K562 (cell line): Measurements from ENCODE around the gene NXF3. TPM values are rescaled to one million over a fixed set of nuclear protein-coding genes. Genes with fewer than 3 reads are reported as not detected.

Source experiments
- ATAC-seq: fragments of 200-7000 bp; cut with Tn5 transposase; 3 replicates; pipeline ENCODE4 v1.9.1; 2020; ENCODE audit warnings: moderate library complexity
- BruUV-seq: library from RNA; stranded (reverse); fragments of 400-500 nt; replicated peaks from 2 replicates; lab custom pipeline; 2021; lab: Mats Ljungman, UMichigan
- CTCF ChIA-PET: fragments of 300-600 bp; formaldehyde crosslinking; extraction: SDS; loops from one replicate; lab custom pipeline; 2021; ENCODE audit warnings: low intra/inter-chr PET ratio; lab: Yijun Ruan, JAX
- POLR2A ChIA-PET: fragments of 300-600, 350-650 bp; sonication (Branson Sonifier 250); formaldehyde crosslinking; extraction: SDS; loops from one replicate; lab custom pipeline; 2021; ENCODE audit warnings: antibody characterized with exemption, inconsistent platforms; lab: Yijun Ruan, JAX
- DNase-seq, 4 experiments: peaks; one replicate each; pipeline versions ENCODE4 v3.0.0 to v3.0.0-alpha.2; 2011 to 2018; ENCODE audit warnings: low spot score in 3 of 4, mixed read lengths in 3 of 4; ENCODE audit errors: extremely low read depth in 1 of 4
- FAIRE-seq: peaks from 2 replicates; lab custom pipeline; 2011; peaks lifted over from hg19 to GRCh38; lab: Jason Lieb, UNC
- H2AFZ ChIP-seq: 2 replicates; pipeline ENCODE4 v1.6.0; 2011; ENCODE audit warnings: low read depth, low read length, control low read depth, inconsistent platforms
- H3K27ac ChIP-seq: fragments of 200-600 bp; 3 replicates; pipeline ENCODE4 v1.8.0; 2011; ENCODE audit warnings: low read depth, mild to moderate bottlenecking, control low read depth, inconsistent platforms, low read length, moderate library complexity, mixed read lengths; ENCODE audit errors: extremely low read depth
- H3K27me3 ChIP-seq, 2 experiments: fragments of 300-600 bp in 1 of 2; 2 replicates in 1 of 2; 3 replicates in 1 of 2; pipeline versions ENCODE4 v1.6.0 to v1.8.0; 2011; ENCODE audit warnings: inconsistent platforms in 2 of 2, low read length in 2 of 2, mild to moderate bottlenecking in 1 of 2, mixed read lengths in 1 of 2, moderate library complexity in 1 of 2; ENCODE audit not compliant: control insufficient read depth in 2 of 2, insufficient read depth in 2 of 2
- H3K36me3 ChIP-seq: fragments of 300-600 bp; 3 replicates; pipeline ENCODE4 v1.8.0; 2011; ENCODE audit warnings: mild to moderate bottlenecking, low read length, inconsistent platforms; ENCODE audit not compliant: control insufficient read depth, insufficient read depth
- H3K4me1 ChIP-seq, 2 experiments: fragments of 200-600 bp in 1 of 2; replicated peaks in 1 of 2; 2 replicates in 1 of 2; 3 replicates in 1 of 2; pipeline versions ENCODE4 v1.5.1 to v1.8.0; 2011; ENCODE audit warnings: inconsistent platforms in 2 of 2, low read length in 2 of 2, mild to moderate bottlenecking in 1 of 2, mixed read lengths in 1 of 2, moderate library complexity in 1 of 2; ENCODE audit not compliant: control insufficient read depth in 2 of 2, insufficient read depth in 2 of 2
- H3K4me2 ChIP-seq: 2 replicates; pipeline ENCODE4 v1.6.1; 2011; ENCODE audit warnings: low read length, control low read depth, inconsistent platforms, mixed read lengths; ENCODE audit not compliant: insufficient read depth
- H3K4me3 ChIP-seq: fragments of 200-600 bp; sonication (generic), shearing (Covaris generic); 2 replicates; pipeline ENCODE4 v1.5.1; 2016; ENCODE audit warnings: control low read depth, inconsistent platforms
- H3K79me2 ChIP-seq: fragments of 200-600 bp; 3 replicates; pipeline ENCODE4 v1.8.0; 2011; ENCODE audit warnings: low read length, inconsistent platforms; ENCODE audit not compliant: control insufficient read depth, insufficient read depth
- H3K9ac ChIP-seq, 2 experiments: 2 replicates each; pipeline versions ENCODE4 v1.6.0 to v1.6.1; 2011; ENCODE audit warnings: low read depth in 2 of 2, low read length in 2 of 2, control low read depth in 1 of 2, inconsistent platforms in 1 of 2, mild to moderate bottlenecking in 1 of 2, mixed read lengths in 1 of 2; ENCODE audit not compliant: insufficient read depth in 1 of 2
- H3K9me1 ChIP-seq: one replicate; pipeline ENCODE4 v1.6.0; 2011; ENCODE audit warnings: inconsistent platforms, mild to moderate bottlenecking, low read length, moderate library complexity; ENCODE audit not compliant: control insufficient read depth, insufficient read depth
- H3K9me3 ChIP-seq: replicated peaks from 2 replicates; pipeline ENCODE4 v1.5.1; 2011; ENCODE audit warnings: low read depth, low read length, inconsistent platforms; ENCODE audit not compliant: control insufficient read depth, insufficient read depth
- H4K20me1 ChIP-seq: replicated peaks from 2 replicates; pipeline ENCODE4 v1.6.1; 2011; ENCODE audit warnings: low read length, inconsistent platforms, mixed read lengths; ENCODE audit not compliant: control insufficient read depth, insufficient read depth
- ARID3B ChIP-seq: fragments of 250-450 bp; sonication (Bioruptor Pico); IDR thresholded peaks from 2 replicates; pipeline ENCODE4 v1.4.0; 2020; ENCODE audit warnings: borderline replicate concordance
- ARNT ChIP-seq, 2 experiments: fragments of 450-650 bp; IDR thresholded peaks; 2 replicates each; pipeline ENCODE4 v1.6.1; 2016; ENCODE audit warnings: mild to moderate bottlenecking in 1 of 2
- BCLAF1 ChIP-seq, 2 experiments: fragments of 450-650 bp in 1 of 2; IDR thresholded peaks; 2 replicates each; pipeline ENCODE4 v1.6.1; 2011 to 2017; ENCODE audit warnings: low read depth in 2 of 2, antibody characterized with exemption in 1 of 2, borderline replicate concordance in 1 of 2, low read length in 1 of 2, mild to moderate bottlenecking in 1 of 2, mixed read lengths in 1 of 2; ENCODE audit not compliant: control insufficient read depth in 1 of 2
- COPS2 ChIP-seq: fragments of 450-650 bp; conservative IDR thresholded peaks from 2 replicates; pipeline ENCODE4 v1.6.1; 2016; ENCODE audit warnings: mild to moderate bottlenecking, moderate library complexity
- ELF4 ChIP-seq: fragments of 450-650 bp; formaldehyde crosslinking; IDR thresholded peaks from 2 replicates; pipeline ENCODE4 v1.4.0; 2022; ENCODE audit warnings: missing genetic modification characterization
- FOXK2 ChIP-seq, 2 experiments: fragments of 450-650 bp; IDR thresholded peaks in 1 of 2; conservative IDR thresholded peaks in 1 of 2; 2 replicates each; pipeline ENCODE4 v1.6.1; 2016; ENCODE audit warnings: low read depth in 2 of 2, mild to moderate bottlenecking in 1 of 2
- GATAD2A ChIP-seq: fragments of 450-650 bp; IDR thresholded peaks from 2 replicates; pipeline ENCODE4 v1.6.1; 2017
- MAFG ChIP-seq: fragments of 450-650 bp; conservative IDR thresholded peaks from 2 replicates; pipeline ENCODE4 v1.6.1; 2016; ENCODE audit warnings: missing genetic modification characterization, missing compliant biosample characterization
- MTA3 ChIP-seq: fragments of 450-650 bp; formaldehyde crosslinking; IDR thresholded peaks from 2 replicates; pipeline ENCODE4 v1.6.1; 2017; ENCODE audit warnings: mild to moderate bottlenecking, borderline replicate concordance
- PCBP1 ChIP-seq: fragments of 200-400 bp; formaldehyde crosslinking; IDR thresholded peaks from 2 replicates; pipeline ENCODE4 v1.6.1; 2018; ENCODE audit warnings: mild to moderate bottlenecking, low read depth, low read length; ENCODE audit not compliant: poor library complexity, severe bottlenecking
- SOX6 ChIP-seq: fragments of 450-650 bp; IDR thresholded peaks from 2 replicates; pipeline ENCODE4 v1.6.1; 2014; ENCODE audit warnings: mild to moderate bottlenecking
- SRSF1 ChIP-seq: fragments of 200-400 bp; formaldehyde crosslinking; IDR thresholded peaks from 2 replicates; pipeline ENCODE4 v1.6.1; 2017; ENCODE audit warnings: mild to moderate bottlenecking, low read depth, low read length, moderate library complexity
- ZBTB5 ChIP-seq: fragments of 450-650 bp; IDR thresholded peaks from 2 replicates; pipeline ENCODE4 v1.6.1; 2017; ENCODE audit warnings: antibody characterized with exemption
- ZBTB8A ChIP-seq: fragments of 450-650 bp; IDR thresholded peaks from 2 replicates; pipeline ENCODE4 v1.6.1; 2018; ENCODE audit warnings: mild to moderate bottlenecking, moderate library complexity; ENCODE audit not compliant: partially characterized antibody
- ZNF140 ChIP-seq: fragments of 250-450 bp; sonication (Bioruptor Pico); IDR thresholded peaks from 2 replicates; pipeline ENCODE4 v1.8.0; 2021; ENCODE audit warnings: moderate library complexity, mild to moderate bottlenecking, inconsistent platforms
- ZNF507 ChIP-seq: conservative IDR thresholded peaks from 2 replicates; pipeline ENCODE4 v1.6.1; 2017; ENCODE audit warnings: missing genetic modification characterization, missing compliant biosample characterization
- WGBS: fragments of 100-300 bp; shearing (Covaris generic); methylation state at CpG from one replicate; pipeline ENCODE4 v1.1.6; 2016; ENCODE audit warnings: low coverage, mixed read lengths; ENCODE audit not compliant: insufficient coverage; ENCODE audit errors: missing lambda C conversion rate; 5-methylcytosine and 5-hydroxymethylcytosine counted together
- in situ Hi-C: fragments of 300-500 bp; cut with MboI; formaldehyde crosslinking; loops from 4 replicates; pipeline ENCODE4 v1.15.0; 2018; ENCODE audit warnings: inconsistent platforms, mixed read lengths
- intact Hi-C: fragments of 100-400 bp; cut with micrococcal nuclease; formaldehyde crosslinking; loops from 2 replicates; pipeline ENCODE4 v1.14.2; 2022
- polyA plus RNA-seq, 8 experiments: library from polyadenylated mRNA; depleted of rRNA in 4 of 8; stranded (reverse) in 5 of 8; unstranded in 3 of 8; fragments of >200 nt; fragmentation: Nextera tagmentation in 2 of 8; fragmentation: Illumina TruSeq in 1 of 8; extraction: Ambion mirVana in 2 of 8; extraction: Trizol in 1 of 8; gene quantifications; 2 replicates each; pipeline versions ENCODE4 v1.2.1 to v1.2.3, GENCODE V29; 2011 to 2014; ENCODE audit warnings: inconsistent platforms in 1 of 8, missing spikeins in 1 of 8
- total RNA-seq, 7 experiments: library from RNA; depleted of rRNA in 6 of 7; stranded (reverse); fragments of >200 nt in 6 of 7; fragmentation: Illumina TruSeq in 2 of 7; extraction: Trizol in 2 of 7; gene quantifications; 2 replicates each; pipeline versions ENCODE4 v1.2.1 to v1.2.3, GENCODE V29; 2011 to 2021; ENCODE audit warnings: low replicate concordance in 1 of 7

NXF3 gene
- total and polyA plus RNA-seq, 9 of the 15 experiments (the other 6 are each of a cell fraction or from before 2014, with no cell fraction given): 0.18 to 0.40 (median 0.28) TPM; not detected in 2

- TF ChIP-seq ARNT (IDR thresholded peaks at IDR 0.05) (no peak), SRSF1 (no peak), ZNF507 (tag) (no peak)
- TF ChIP-seq, all 486 proteins: peak for 0
Observed at GRCh38 chrX:103052625-103053024, 40.3 kb downstream of the NXF3 start (continued).

- Histone ChIP-seq H3K36me3 (no peaks in the 10 kb centered on the region), H3K4me2 (no peak overlapping the region; the same call in 1 of the 2 replicates), H4K20me1 (no peaks in the 10 kb centered on the region), H3K9me3 (no peaks in the 10 kb centered on the region), H3K9ac (no peak overlapping the region), H2AFZ (no peak overlapping the region), H3K4me3 (no peak overlapping the region), H3K79me2 (no peaks in the 10 kb centered on the region), H3K27me3 (no peaks in the 10 kb centered on the region), H3K27ac (no peak overlapping the region), H3K9me1 (no peaks in the 10 kb centered on the region), H3K4me1 (no peaks in the 10 kb centered on the region)
- BruUV-seq: no TSS peak
- in situ Hi-C loops: no loop called here
- 3% methylated on average over 8 of the region's 8 CpGs for WGBS
- intact Hi-C loops: no loop called here
- no peak for DNase-seq
- POLR2A ChIA-PET: interaction anchor here (0.5 kb wide), 1 partner anchor 18 kb away, joined by 3 read pairs; no protein-coding TSS in a partner anchor
- no peak for ATAC-seq
- no peak for FAIRE-seq
- CTCF ChIA-PET: no interaction called here
- TF ChIP-seq FOXK2 (conservative IDR thresholded peaks at IDR 0.05 in 1 of 2, IDR thresholded peaks at IDR 0.05 in 1 of 2; ENCODE audit: low read depth in 2 of 2) (no peak), SOX6 (no peak), ZBTB8A (no peak), GATAD2A (no peak), ZNF140 (CRISPR knock-in tag) (no peak), ARID3B (CRISPR knock-in tag) (no peak), PCBP1 (no peak), BCLAF1 (IDR thresholded peaks at IDR 0.05; ENCODE audit: borderline replicate concordance in 1 of 2, control insufficient read depth in 1 of 2, low read depth in 2 of 2, low read length in 1 of 2) (no peak), MTA3 (no peak), MAFG (no peak), COPS2 (no peak), ELF4 (no peak), ZBTB5 (no peak)
Observed at GRCh38 chrX:103051260-103051789, 41.6 kb downstream of the NXF3 start.
